Measurements from ENCODE around the gene SSH2.

- TF ChIP-seq CTCF (IDR thresholded peaks at IDR 0.05; ENCODE audit: low read depth, low read length) = no peak
- no peak for TF ChIP-seq EZH2phosphoT487 (IDR thresholded peaks at IDR 0.05; ENCODE audit: low read depth)
Observed at GRCh38 chr17:29787995-29788394, 142.0 kb downstream of the SSH2 start.

Measured in OCI-LY3 (cell line).